ENCODE results near the gene USP53. TPM values are rescaled to one million over a fixed set of nuclear protein-coding genes. Genes with fewer than 3 reads are reported as not detected.

The USP53 gene
- total RNA-seq, 2 donors from 2014 or later, result 51.5 to 62.9 TPM

DNA sequence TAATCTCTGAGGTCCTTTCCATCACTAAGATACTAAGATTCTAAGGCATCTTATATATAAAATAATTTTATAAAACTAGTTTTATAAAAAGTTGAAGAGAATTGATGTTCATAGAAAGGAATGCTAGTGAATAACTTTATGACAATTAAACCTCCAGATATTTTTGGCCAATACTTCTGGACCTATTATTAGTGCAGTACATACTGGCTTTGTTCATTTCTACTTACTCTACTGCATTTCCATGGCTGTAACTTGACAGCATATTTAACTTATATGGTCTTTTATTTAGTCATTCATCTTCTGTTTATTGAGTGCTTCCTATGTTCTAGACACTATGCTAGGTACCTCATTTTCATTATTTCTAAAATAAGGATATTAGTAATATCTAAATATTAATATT, 6.8 kb upstream of the USP53 start:
- no peak for DNase-seq (ENCODE audit: low spot score)
- H3K27me3 ChIP-seq, result no peaks in the 10 kb centered on the region
- peak overlapping the region; percentile 63 to 83 for H3K27ac ChIP-seq
- H3K4me3 ChIP-seq, result no peak overlapping the region
- TF ChIP-seq, protein P1, sequence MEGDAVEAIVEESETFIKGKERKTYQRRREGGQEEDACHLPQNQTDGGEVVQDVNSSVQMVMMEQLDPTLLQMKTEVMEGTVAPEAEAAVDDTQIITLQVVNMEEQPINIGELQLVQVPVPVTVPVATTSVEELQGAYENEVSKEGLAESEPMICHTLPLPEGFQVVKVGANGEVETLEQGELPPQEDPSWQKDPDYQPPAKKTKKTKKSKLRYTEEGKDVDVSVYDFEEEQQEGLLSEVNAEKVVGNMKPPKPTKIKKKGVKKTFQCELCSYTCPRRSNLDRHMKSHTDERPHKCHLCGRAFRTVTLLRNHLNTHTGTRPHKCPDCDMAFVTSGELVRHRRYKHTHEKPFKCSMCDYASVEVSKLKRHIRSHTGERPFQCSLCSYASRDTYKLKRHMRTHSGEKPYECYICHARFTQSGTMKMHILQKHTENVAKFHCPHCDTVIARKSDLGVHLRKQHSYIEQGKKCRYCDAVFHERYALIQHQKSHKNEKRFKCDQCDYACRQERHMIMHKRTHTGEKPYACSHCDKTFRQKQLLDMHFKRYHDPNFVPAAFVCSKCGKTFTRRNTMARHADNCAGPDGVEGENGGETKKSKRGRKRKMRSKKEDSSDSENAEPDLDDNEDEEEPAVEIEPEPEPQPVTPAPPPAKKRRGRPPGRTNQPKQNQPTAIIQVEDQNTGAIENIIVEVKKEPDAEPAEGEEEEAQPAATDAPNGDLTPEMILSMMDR (IDR thresholded peaks at IDR 0.05), result no peak
- no peaks in the 10 kb centered on the region for H3K36me3 ChIP-seq
- no peaks in the 10 kb centered on the region for H3K9me3 ChIP-seq
- H3K4me1 ChIP-seq, result peaks cover 0 to 46% of the 10 kb centered on the region in 2 donors

DNA sequence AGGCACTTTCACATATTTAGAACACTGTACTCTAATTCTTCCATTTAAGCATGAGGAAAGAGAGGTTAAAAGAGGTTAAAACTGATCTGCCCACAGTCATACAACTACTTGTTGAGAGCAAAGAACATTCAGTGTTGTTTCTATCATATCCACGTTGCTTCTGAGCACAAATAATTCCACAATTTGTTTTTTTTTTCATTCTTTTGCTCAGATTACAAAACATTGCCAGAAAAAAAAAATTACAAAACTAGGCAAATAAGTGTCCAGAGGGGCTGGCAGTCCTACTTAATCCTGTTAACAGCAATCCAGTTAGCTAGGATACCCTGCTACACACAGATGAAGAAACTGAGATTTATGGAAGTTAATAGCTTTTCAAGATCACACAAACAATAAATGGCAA, 6.3 kb upstream of the USP53 start:
- Histone ChIP-seq H3K27me3 (no peaks in the 10 kb centered on the region), H3K9me3 (no peaks in the 10 kb centered on the region), H3K27ac (peak overlapping the region; percentile 63 to 83), H3K4me1 (peaks cover 0 to 46% of the 10 kb centered on the region in 2 donors), H3K36me3 (no peaks in the 10 kb centered on the region), H3K4me3 (no peak overlapping the region)
- no peak for DNase-seq (ENCODE audit: low spot score)
- TF ChIP-seq, protein P1 (IDR thresholded peaks at IDR 0.05), result no peak

DNA sequence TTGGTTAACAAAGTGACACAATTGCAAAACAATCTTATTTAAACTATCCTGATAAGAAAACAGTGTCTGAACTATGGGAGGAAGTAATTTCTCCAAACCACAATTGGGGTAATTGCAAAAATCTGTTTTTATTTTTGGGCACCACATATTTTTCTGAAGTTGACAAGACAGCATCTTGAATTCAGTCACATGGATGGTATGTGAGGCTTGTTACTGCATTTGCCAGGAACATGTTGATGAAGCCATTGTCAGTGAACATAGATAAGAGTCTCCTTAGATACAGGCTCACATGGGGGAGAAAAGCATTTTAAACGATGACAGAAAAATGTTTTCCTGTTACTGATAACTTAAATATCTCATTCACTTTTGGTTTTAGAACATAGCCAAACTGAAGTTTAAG, 5.5 kb upstream of the USP53 start:
- no peak for DNase-seq (ENCODE audit: low spot score)
- Histone ChIP-seq H3K4me1 (peaks cover 0 to 50% of the 10 kb centered on the region in 2 donors), H3K27ac (peak overlapping the region; percentile 63 to 83), H3K9me3 (no peaks in the 10 kb centered on the region), H3K4me3 (no peak overlapping the region), H3K36me3 (no peaks in the 10 kb centered on the region), H3K27me3 (no peaks in the 10 kb centered on the region)
- TF ChIP-seq, protein P1 (IDR thresholded peaks at IDR 0.05), result no peak

DNA sequence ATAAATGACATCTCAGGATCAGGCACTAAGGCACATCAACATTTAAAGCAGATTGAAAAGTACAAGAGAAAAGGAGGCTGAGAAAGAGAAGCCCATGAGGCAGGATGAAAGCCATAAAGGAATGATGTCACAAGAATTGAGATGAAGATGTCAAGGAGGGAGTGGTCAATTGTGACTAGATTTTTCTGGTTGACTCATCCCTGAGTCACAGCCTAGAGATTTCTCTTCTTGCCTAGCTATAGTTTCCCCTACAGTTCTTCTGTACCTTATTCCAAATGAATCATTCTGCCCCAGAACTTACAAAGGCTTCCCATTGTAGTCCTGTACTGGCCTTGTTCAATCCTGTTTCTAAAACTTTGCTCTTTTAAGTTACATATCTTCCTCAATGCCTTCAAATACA, 3.4 kb upstream of the USP53 start:
- no peak overlapping the region for H3K4me3 ChIP-seq
- H3K9me3 ChIP-seq, result no peaks in the 10 kb centered on the region
- no peaks in the 10 kb centered on the region for H3K27me3 ChIP-seq
- TF ChIP-seq, protein P1 (IDR thresholded peaks at IDR 0.05), result no peak
- peak overlapping the region; percentile 60 to 83 for H3K27ac ChIP-seq
- no peak for DNase-seq (ENCODE audit: low spot score)
- peaks cover 0 to 48% of the 10 kb centered on the region in 2 donors for H3K4me1 ChIP-seq
- no peaks in the 10 kb centered on the region for H3K36me3 ChIP-seq

GRCh38 chr4:119209586-119209985, 2.9 kb upstream of the USP53 start:
- Histone ChIP-seq H3K4me1 (peaks cover 0 to 44% of the 10 kb centered on the region in 2 donors), H3K27me3 (no peaks in the 10 kb centered on the region), H3K9me3 (no peaks in the 10 kb centered on the region), H3K4me3 (no peak overlapping the region), H3K36me3 (no peaks in the 10 kb centered on the region), H3K27ac (peak overlapping the region; percentile 60 to 83)
- TF ChIP-seq, protein P1 (IDR thresholded peaks at IDR 0.05), result no peak
- DNase-seq (ENCODE audit: low spot score), result no peak

GRCh38 chr4:119210775-119211174, 1.7 kb upstream of the USP53 start:
- Histone ChIP-seq H3K4me3 (no peak overlapping the region), H3K36me3 (peaks cover 1% of the 10 kb centered on the region), H3K9me3 (no peaks in the 10 kb centered on the region), H3K27ac (peak overlapping the region in 1 of 2 donors; percentile 97), H3K4me1 (peaks cover 0 to 34% of the 10 kb centered on the region in 2 donors), H3K27me3 (no peaks in the 10 kb centered on the region)
- TF ChIP-seq, protein P1 (IDR thresholded peaks at IDR 0.05), result no peak
- no peak for DNase-seq (ENCODE audit: low spot score)
